A673 (cell line): ENCODE results near the gene FOXD4L6.
"Not testable (repeated sequence)": the region's sequence is repeated elsewhere in the genome, so short reads cannot be mapped to it uniquely, and the experiment has no call there.

Experiments
- CTCF ChIP-seq: fragments of 300-800, 200-600 bp; sonication (generic); conservative IDR thresholded peaks from 2 replicates; pipeline ENCODE4 v1.5.1; 2017; ENCODE audit warnings: low read depth, mild to moderate bottlenecking, antibody characterized with exemption, low read length, moderate library complexity, mixed read lengths
- EZH2 ChIP-seq: fragments of 200-600 bp; sonication (generic); IDR thresholded peaks from 2 replicates; pipeline ENCODE4 v1.6.1; 2017; ENCODE audit warnings: borderline replicate concordance, low read depth, mild to moderate bottlenecking, mixed read lengths, antibody characterized with exemption, low read length; ENCODE audit not compliant: poor library complexity, severe bottlenecking

GRCh38 chr9:41100508-41100907, 28.0 kb downstream of the FOXD4L6 start:
- TF ChIP-seq CTCF, EZH2: not testable (repeated sequence)
